HCT116 (cell line): ENCODE data around the gene ZNF341. TPM values are rescaled to one million over a fixed set of nuclear protein-coding genes. Genes with fewer than 3 reads are reported as not detected.

Source experiments
- ATAC-seq: fragments of 200-7000 bp; cut with Tn5 transposase; 2 replicates; pipeline ENCODE4 v1.9.1; 2020; ENCODE audit warnings: mild to moderate bottlenecking, moderate library complexity
- BruUV-seq: library from RNA; stranded (reverse); fragments of 400-500 nt; replicated peaks from 2 replicates; lab custom pipeline; 2021; lab: Mats Ljungman, UMichigan
- CTCF ChIA-PET: fragments of 300-600 bp; sonication (Branson Sonifier 250); formaldehyde crosslinking; loops from one replicate; lab custom pipeline; 2021; ENCODE audit warnings: antibody characterized with exemption; lab: Charles Lee
- POLR2A ChIA-PET: fragments of 300-600, 350-600 bp; sonication (Branson Sonifier 250); formaldehyde crosslinking; loops from one replicate; lab custom pipeline; 2021; ENCODE audit warnings: antibody characterized with exemption; lab: Charles Lee
- RAD21 ChIA-PET, 2 experiments: fragments of 300-600 bp; sonication (Branson Sonifier 250); formaldehyde crosslinking; loops; one replicate each; lab custom pipeline; 2023; ENCODE audit warnings: low total read pairs in 2 of 2; ENCODE audit not compliant: uncharacterized antibody in 2 of 2, unreplicated experiment in 2 of 2, low non-redundant PET in 1 of 2; lab: Charles Lee
- DNase-seq: peaks from one replicate; pipeline ENCODE4 v3.0.0-alpha.2; 2010; ENCODE audit warnings: low read depth, low spot score
- H2AFZ ChIP-seq: fragments of 200-600 bp; shearing (Covaris generic), sonication (generic); 2 replicates; pipeline ENCODE4 v1.6.1; 2017; ENCODE audit warnings: low read depth, mixed run types, mixed read lengths, antibody characterized with exemption, low read length; ENCODE audit not compliant: poor library complexity, severe bottlenecking
- H3K27ac ChIP-seq: 2 replicates; pipeline ENCODE4 v1.5.1; 2012; ENCODE audit warnings: low read depth, low read length
- H3K27me3 ChIP-seq: fragments of 200-600 bp; sonication (generic); 2 replicates; pipeline ENCODE4 v1.6.1; 2016; ENCODE audit warnings: mixed run types, low read length, mixed read lengths; ENCODE audit not compliant: insufficient read depth
- H3K36me3 ChIP-seq, 2 experiments: fragments of 200-500 bp in 1 of 2; fragments of 200-600 bp in 1 of 2; sonication (Bioruptor generic) in 1 of 2; sonication (generic) in 1 of 2; 2 replicates each; pipeline versions ENCODE4 v1.5.1 to v1.6.1; 2014 to 2016; ENCODE audit warnings: low read length in 2 of 2, inconsistent platforms in 1 of 2, mixed read lengths in 1 of 2, mixed run types in 1 of 2; ENCODE audit not compliant: insufficient read depth in 2 of 2, control insufficient read depth in 1 of 2
- H3K4me1 ChIP-seq, 2 experiments: fragments of 200-600 bp in 1 of 2; sonication (generic) in 1 of 2; 2 replicates each; pipeline versions ENCODE4 v1.5.1 to v1.6.1; 2012 to 2017; ENCODE audit warnings: low read length in 2 of 2, inconsistent platforms in 1 of 2, mild to moderate bottlenecking in 1 of 2, mixed read lengths in 1 of 2, mixed run types in 1 of 2, moderate library complexity in 1 of 2; ENCODE audit not compliant: insufficient read depth in 2 of 2, control insufficient read depth in 1 of 2
- H3K4me2 ChIP-seq: fragments of 200-600 bp; sonication (generic); 2 replicates; pipeline ENCODE4 v1.6.1; 2017; ENCODE audit warnings: mixed run types, low read length, mixed read lengths
- H3K4me3 ChIP-seq, 2 experiments: fragments of 200-600 bp in 1 of 2; sonication (generic) in 1 of 2; replicated peaks in 1 of 2; 2 replicates each; pipeline ENCODE4 v1.5.1; 2011 to 2016; ENCODE audit warnings: low read length in 2 of 2, control low read depth in 1 of 2, low read depth in 1 of 2, mild to moderate bottlenecking in 1 of 2, mixed read lengths in 1 of 2, mixed run types in 1 of 2
- H3K79me2 ChIP-seq: fragments of 200-600 bp; sonication (generic); 2 replicates; pipeline ENCODE4 v1.6.1; 2017; ENCODE audit warnings: mild to moderate bottlenecking, mixed run types, low read length, moderate library complexity, mixed read lengths; ENCODE audit not compliant: insufficient read depth
- H3K9ac ChIP-seq: fragments of 200-600 bp; sonication (generic); 2 replicates; pipeline ENCODE4 v1.6.1; 2016; ENCODE audit warnings: low read length, mixed read lengths
- H3K9me2 ChIP-seq: fragments of 200-600 bp; sonication (generic), shearing (Covaris generic); 2 replicates; pipeline ENCODE4 v1.6.1; 2017; ENCODE audit warnings: mixed run types, mild to moderate bottlenecking, moderate library complexity; ENCODE audit not compliant: insufficient read depth
- H3K9me3 ChIP-seq, 2 experiments: fragments of 200-500 bp in 1 of 2; fragments of 200-600 bp in 1 of 2; sonication (Bioruptor generic) in 1 of 2; sonication (generic) in 1 of 2; 2 replicates each; pipeline ENCODE4 v1.6.1; 2014 to 2017; ENCODE audit warnings: low read length in 2 of 2, mixed read lengths in 2 of 2, inconsistent platforms in 1 of 2, low read depth in 1 of 2, mild to moderate bottlenecking in 1 of 2, mixed run types in 1 of 2, moderate library complexity in 1 of 2; ENCODE audit not compliant: control insufficient read depth in 1 of 2, insufficient read depth in 1 of 2
- H4K20me1 ChIP-seq: fragments of 200-600 bp; sonication (generic), shearing (Covaris generic); 2 replicates; pipeline ENCODE4 v1.6.1; 2017; ENCODE audit warnings: mixed run types, mild to moderate bottlenecking, moderate library complexity; ENCODE audit not compliant: insufficient read depth
- CBX3 ChIP-seq: IDR thresholded peaks from 2 replicates; pipeline ENCODE4 v1.6.1; 2012; ENCODE audit warnings: low read depth
- CEBPB ChIP-seq: IDR thresholded peaks from 2 replicates; pipeline ENCODE4 v1.6.1; 2012; ENCODE audit warnings: low read depth
- CTCF ChIP-seq, 3 experiments: fragments of 200-600 bp in 1 of 3; sonication (generic) in 1 of 3; IDR thresholded peaks in 2 of 3; conservative IDR thresholded peaks in 1 of 3; 2 replicates each; pipeline ENCODE4 v1.5.1; 2012 to 2017; ENCODE audit warnings: low read depth in 2 of 3, low read length in 2 of 3, antibody characterized with exemption in 1 of 3, borderline replicate concordance in 1 of 3, control low read depth in 1 of 3, mild to moderate bottlenecking in 1 of 3, mixed read lengths in 1 of 3, mixed run types in 1 of 3, moderate library complexity in 1 of 3; ENCODE audit not compliant: insufficient read depth in 1 of 3
- EGR1 ChIP-seq: IDR thresholded peaks from 2 replicates; pipeline ENCODE4 v1.6.1; 2012; ENCODE audit warnings: low read depth
- ELF1 ChIP-seq: IDR thresholded peaks from 2 replicates; pipeline ENCODE4 v1.6.1; 2012; ENCODE audit warnings: low read depth, borderline replicate concordance
- EZH2 ChIP-seq: fragments of 200-600 bp; sonication (generic); IDR thresholded peaks from 2 replicates; pipeline ENCODE4 v1.6.1; 2017; ENCODE audit warnings: antibody characterized with exemption, mixed run types
- EZH2phosphoT487 ChIP-seq: fragments of 200-600 bp; IDR thresholded peaks from 2 replicates; pipeline ENCODE4 v1.6.1; 2018; ENCODE audit warnings: antibody characterized with exemption, borderline replicate concordance
- POLR2A ChIP-seq: IDR thresholded peaks from 2 replicates; pipeline ENCODE4 v1.7.0; 2011; ENCODE audit warnings: borderline replicate concordance; ENCODE audit not compliant: insufficient read depth, insufficient read length; ENCODE audit errors: extremely low read depth
- REST ChIP-seq: IDR thresholded peaks from 2 replicates; pipeline ENCODE4 v1.6.1; 2012; ENCODE audit warnings: low read depth
- SIN3A ChIP-seq: IDR thresholded peaks from 2 replicates; pipeline ENCODE4 v1.6.1; 2012; ENCODE audit warnings: low read depth
- SP1 ChIP-seq: IDR thresholded peaks from 2 replicates; pipeline ENCODE4 v1.6.1; 2012; ENCODE audit warnings: low read depth
- ZBTB33 ChIP-seq: IDR thresholded peaks from 2 replicates; pipeline ENCODE4 v1.6.1; 2011; ENCODE audit warnings: mild to moderate bottlenecking, low read length, moderate library complexity; ENCODE audit not compliant: insufficient replicate concordance; ENCODE audit errors: extremely low read depth
- ZFX ChIP-seq: fragments of 450-650 bp; IDR thresholded peaks from 2 replicates; pipeline ENCODE4 v1.6.1; 2017
- intact Hi-C: fragments of 100-400 bp; cut with micrococcal nuclease; formaldehyde crosslinking; loops from 2 replicates; pipeline ENCODE4 v1.10.0; 2022
- total RNA-seq: library from RNA; stranded (reverse); gene quantifications from one replicate; pipeline ENCODE4 v1.2.1, GENCODE V29; 2021; ENCODE audit not compliant: unreplicated experiment

ZNF341 gene
- total RNA-seq, 1 experiment from 2014 or later = 4.9 TPM

- ChIA-PET RAD21 (no interaction called here), POLR2A (no interaction called here), CTCF (no interaction called here)
- TF ChIP-seq EZH2 = no peak
- TF ChIP-seq ZFX = no peak
- TF ChIP-seq SP1 = no peak
- no peak for TF ChIP-seq CTCF (IDR thresholded peaks at IDR 0.05 in 2 of 3, conservative IDR thresholded peaks at IDR 0.05 in 1 of 3; ENCODE audit: borderline replicate concordance in 1 of 3, insufficient read depth in 1 of 3, low read depth in 2 of 3, low read length in 2 of 3)
- no peak for TF ChIP-seq REST
- no peak for TF ChIP-seq EGR1
- no peak for TF ChIP-seq CBX3
- no peak for TF ChIP-seq ZBTB33
- no peak for TF ChIP-seq ELF1
- no peak for TF ChIP-seq POLR2A
- no peak for TF ChIP-seq EZH2phosphoT487
- no peak for TF ChIP-seq SIN3A
- TF ChIP-seq CEBPB = no peak
- no peaks in the 10 kb centered on the region for H4K20me1 ChIP-seq
- ATAC-seq = no peak
- H3K9me2 ChIP-seq = no peaks in the 10 kb centered on the region
- H2AFZ ChIP-seq = no peak overlapping the region
- H3K27ac ChIP-seq = no peak overlapping the region
- H3K4me1 ChIP-seq = no peaks in the 10 kb centered on the region
- no peaks in the 10 kb centered on the region for H3K9me3 ChIP-seq
- H3K4me3 ChIP-seq = no peak overlapping the region
- H3K4me2 ChIP-seq = no peak overlapping the region
- no peaks in the 10 kb centered on the region for H3K36me3 ChIP-seq
- peaks cover 75% of the 10 kb centered on the region for H3K79me2 ChIP-seq
- H3K9ac ChIP-seq = no peak overlapping the region
- H3K27me3 ChIP-seq = no peaks in the 10 kb centered on the region
- intact Hi-C loops = no loop called here
- no peak for DNase-seq
- no TSS peak for BruUV-seq
These were observed 109.1 kb downstream of the ZNF341 start for GRCh38 chr20:33840759-33841435.
